ENCODE results near the gene CAMK1G. TPM values are rescaled to one million over a fixed set of nuclear protein-coding genes. Genes with fewer than 3 reads are reported as not detected.
A peak's percentile ranks its signal among the peaks of the same experiment; 100 is the strongest.

Gene CAMK1G
- total and polyA plus RNA-seq, 11 donors, result 0.30 to 0.48 TPM; not detected in 9

DNA sequence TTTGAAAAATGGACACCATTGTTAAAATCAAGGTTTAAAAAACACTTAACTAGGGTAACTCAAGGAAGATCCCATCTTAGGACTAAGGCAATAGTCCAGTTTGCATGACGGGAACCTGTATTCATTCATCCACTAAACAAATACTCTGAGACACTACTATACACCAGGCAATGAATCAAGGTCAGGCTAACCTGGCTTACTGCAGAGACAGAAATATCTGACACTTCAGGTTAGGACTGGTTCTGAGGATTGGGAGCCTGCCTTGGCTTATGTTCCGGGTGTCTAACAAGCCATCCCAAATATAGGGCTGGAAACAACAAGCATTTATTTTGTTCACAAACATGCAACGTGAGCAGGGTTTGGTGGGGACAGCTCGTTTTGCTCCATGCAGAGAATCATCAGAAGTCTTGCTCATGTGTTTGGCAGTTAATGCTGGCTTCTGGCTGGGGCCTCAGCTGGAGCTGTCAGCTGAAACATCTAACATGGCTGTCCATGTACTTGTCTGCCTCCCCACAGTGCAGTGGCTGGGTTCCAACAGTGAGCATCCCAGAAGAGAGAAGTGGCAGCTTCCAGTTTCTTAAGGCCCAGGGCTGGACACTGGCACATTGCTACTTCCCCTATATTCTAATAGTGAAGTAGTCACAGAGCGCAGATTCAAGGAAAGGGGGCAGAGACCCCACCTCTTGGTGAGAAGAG, 37.0 kb upstream of the CAMK1G start:
- Histone ChIP-seq H3K4me3 (no peak overlapping the region), H3K27ac (no peak overlapping the region), H3K36me3 (no peaks in the 10 kb centered on the region), H3K4me1 (peaks cover 0 to 3% (median 0%) of the 10 kb centered on the region in 12 donors), H3K9me3 (no peaks in the 10 kb centered on the region), H3K27me3 (peaks cover 0 to 11% (median 0%) of the 10 kb centered on the region in 9 donors)
- DNase-seq (no peak), ATAC-seq (no peak)
- intact Hi-C loops (cut with DNase I), result no loop called here
- 67 to 86% (median 81%) methylated on average over 5 of the region's 5 CpGs for WGBS, 4 donors
- TF ChIP-seq POLR2A (IDR thresholded peaks at IDR 0.05), result no peak

DNA sequence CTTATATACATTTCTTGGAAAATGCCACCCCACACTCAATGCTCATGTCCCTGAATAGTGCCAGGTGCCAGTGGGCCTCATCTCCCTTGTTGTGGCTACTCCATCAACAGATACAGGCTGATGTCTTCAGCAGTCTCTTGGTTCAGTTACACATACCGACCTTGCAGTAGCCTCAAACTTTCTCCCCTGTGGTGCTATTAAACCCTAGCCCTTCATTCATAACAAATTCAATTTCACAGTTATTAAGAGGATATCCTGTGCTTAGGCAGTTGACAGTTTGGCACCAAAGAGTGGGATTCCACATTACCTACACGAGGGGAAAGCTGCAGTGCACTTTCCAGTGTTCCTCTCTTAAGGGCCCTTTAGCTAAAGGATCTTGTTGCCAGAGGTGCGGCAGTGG, 35.9 kb upstream of the CAMK1G start:
- H3K4me1 ChIP-seq, result peaks cover 0 to 3% (median 0%) of the 10 kb centered on the region in 12 donors
- ATAC-seq, result no peak
- no peak for DNase-seq
- intact Hi-C loops (cut with DNase I), result no loop called here
- no peaks in the 10 kb centered on the region for H3K36me3 ChIP-seq
- H3K27me3 ChIP-seq, result peaks cover 0 to 11% (median 0%) of the 10 kb centered on the region in 9 donors
- no peak overlapping the region for H3K27ac ChIP-seq
- TF ChIP-seq POLR2A (IDR thresholded peaks at IDR 0.05), result no peak
- TF ChIP-seq, protein P1, sequence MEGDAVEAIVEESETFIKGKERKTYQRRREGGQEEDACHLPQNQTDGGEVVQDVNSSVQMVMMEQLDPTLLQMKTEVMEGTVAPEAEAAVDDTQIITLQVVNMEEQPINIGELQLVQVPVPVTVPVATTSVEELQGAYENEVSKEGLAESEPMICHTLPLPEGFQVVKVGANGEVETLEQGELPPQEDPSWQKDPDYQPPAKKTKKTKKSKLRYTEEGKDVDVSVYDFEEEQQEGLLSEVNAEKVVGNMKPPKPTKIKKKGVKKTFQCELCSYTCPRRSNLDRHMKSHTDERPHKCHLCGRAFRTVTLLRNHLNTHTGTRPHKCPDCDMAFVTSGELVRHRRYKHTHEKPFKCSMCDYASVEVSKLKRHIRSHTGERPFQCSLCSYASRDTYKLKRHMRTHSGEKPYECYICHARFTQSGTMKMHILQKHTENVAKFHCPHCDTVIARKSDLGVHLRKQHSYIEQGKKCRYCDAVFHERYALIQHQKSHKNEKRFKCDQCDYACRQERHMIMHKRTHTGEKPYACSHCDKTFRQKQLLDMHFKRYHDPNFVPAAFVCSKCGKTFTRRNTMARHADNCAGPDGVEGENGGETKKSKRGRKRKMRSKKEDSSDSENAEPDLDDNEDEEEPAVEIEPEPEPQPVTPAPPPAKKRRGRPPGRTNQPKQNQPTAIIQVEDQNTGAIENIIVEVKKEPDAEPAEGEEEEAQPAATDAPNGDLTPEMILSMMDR (IDR thresholded peaks at IDR 0.05), result no peak
- WGBS, 4 donors, result 74 to 82% (median 78%) methylated on average over 3 of the region's 3 CpGs
- H3K9me3 ChIP-seq, result no peaks in the 10 kb centered on the region
- no peak overlapping the region for H3K4me3 ChIP-seq

DNA sequence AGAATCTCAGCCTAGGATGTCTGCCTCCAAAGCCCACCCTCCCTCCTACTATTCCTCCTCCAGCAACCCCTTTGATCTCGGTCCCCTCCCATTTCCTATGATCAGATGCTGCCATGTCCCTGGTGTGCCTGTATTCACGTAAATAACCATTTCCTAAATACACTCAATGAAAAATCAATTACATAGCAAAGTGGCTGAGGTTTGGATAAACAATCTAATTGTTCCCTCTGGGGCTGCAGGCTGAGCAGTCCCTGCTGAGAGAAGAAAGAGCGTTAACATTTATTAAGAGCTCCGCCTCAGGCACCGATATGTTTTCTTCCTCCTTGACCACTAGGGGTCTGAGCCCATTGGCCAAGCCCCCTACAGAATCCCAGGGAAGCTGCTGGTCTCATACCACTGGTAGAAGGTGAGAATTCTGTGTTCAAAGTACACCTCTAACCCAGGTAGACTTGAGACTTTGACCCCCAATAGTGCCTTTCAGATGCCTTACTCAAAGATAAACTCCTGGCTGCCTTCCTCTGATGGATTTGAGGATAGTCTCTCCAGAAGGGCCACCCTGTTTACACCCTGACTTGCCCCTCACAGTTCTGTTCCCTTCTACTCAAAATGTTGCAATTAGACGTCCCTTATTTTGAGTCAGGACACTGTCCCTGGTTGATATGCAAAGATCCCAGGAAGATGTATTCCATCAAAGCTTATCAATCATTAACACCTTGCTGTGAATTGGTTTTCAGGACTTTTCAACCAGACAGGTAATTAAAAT, 33.9 kb upstream of the CAMK1G start:
- Histone ChIP-seq H3K4me1 (no peaks in the 10 kb centered on the region), H3K36me3 (no peaks in the 10 kb centered on the region), H3K27ac (no peak overlapping the region), H3K9me3 (no peaks in the 10 kb centered on the region), H3K27me3 (peaks cover 0 to 11% (median 0%) of the 10 kb centered on the region in 9 donors), H3K4me3 (no peak overlapping the region)
- TF ChIP-seq, protein P1 (IDR thresholded peaks at IDR 0.05), result peak in 3 of 12 donors; percentile 3 to 29 (median 8)
- TF ChIP-seq POLR2A (IDR thresholded peaks at IDR 0.05), result no peak
- DNase-seq (no peak), ATAC-seq (no peak)
- intact Hi-C loops (cut with DNase I), result no loop called here
- WGBS, 4 donors, result 33 to 36% (median 35%) methylated on average over 6 of the region's 6 CpGs

DNA sequence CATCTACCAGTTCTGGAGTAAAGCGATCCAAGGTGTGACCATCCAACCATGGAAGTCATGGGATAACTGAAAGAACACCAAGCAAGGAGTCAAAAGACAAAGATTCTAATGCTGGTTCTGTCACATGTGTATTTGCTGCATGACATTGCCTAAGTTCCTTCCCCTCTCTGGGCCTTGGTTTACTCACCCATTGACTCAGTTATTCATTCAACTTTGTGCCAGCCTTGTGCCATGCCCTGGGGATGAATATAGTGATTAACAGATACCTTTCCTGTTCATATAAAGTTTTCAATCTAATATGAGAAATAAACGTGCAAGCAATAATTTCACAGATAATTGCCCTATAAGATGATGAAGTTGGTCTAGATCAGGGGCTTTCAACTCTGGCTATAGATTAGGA, 33.0 kb upstream of the CAMK1G start:
- no peak overlapping the region for H3K27ac ChIP-seq
- no peak for ATAC-seq
- intact Hi-C loops (cut with DNase I), result no loop called here
- WGBS, 4 donors, result 86 to 92% (median 88%) methylated on average over 2 of the region's 2 CpGs
- no peak for TF ChIP-seq POLR2A (IDR thresholded peaks at IDR 0.05)
- H3K27me3 ChIP-seq, result peaks cover 0 to 11% (median 0%) of the 10 kb centered on the region in 9 donors
- H3K4me3 ChIP-seq, result no peak overlapping the region
- DNase-seq, result no peak
- no peaks in the 10 kb centered on the region for H3K9me3 ChIP-seq
- no peaks in the 10 kb centered on the region for H3K4me1 ChIP-seq
- H3K36me3 ChIP-seq, result no peaks in the 10 kb centered on the region

All from heart left ventricle (tissue), 16 donors.